Panc1 (cell line): ENCODE measurements around the gene GRIFIN.

Source experiments
- POLR2AphosphoS5 ChIP-seq: IDR thresholded peaks from 2 replicates; pipeline ENCODE4 v1.6.1; 2012; ENCODE audit warnings: mild to moderate bottlenecking, low read depth, low read length, moderate library complexity
- SIN3A ChIP-seq: IDR thresholded peaks from 2 replicates; pipeline ENCODE4 v1.6.1; 2012; ENCODE audit warnings: low read depth, mild to moderate bottlenecking, low read length, moderate library complexity, borderline replicate concordance; ENCODE audit not compliant: insufficient read depth
- TF ChIP-seq, protein P1 (sequence below): fragments of 450-650 bp; IDR thresholded peaks from 2 replicates; pipeline ENCODE4 v1.5.1; 2017; ENCODE audit warnings: mild to moderate bottlenecking

DNA sequence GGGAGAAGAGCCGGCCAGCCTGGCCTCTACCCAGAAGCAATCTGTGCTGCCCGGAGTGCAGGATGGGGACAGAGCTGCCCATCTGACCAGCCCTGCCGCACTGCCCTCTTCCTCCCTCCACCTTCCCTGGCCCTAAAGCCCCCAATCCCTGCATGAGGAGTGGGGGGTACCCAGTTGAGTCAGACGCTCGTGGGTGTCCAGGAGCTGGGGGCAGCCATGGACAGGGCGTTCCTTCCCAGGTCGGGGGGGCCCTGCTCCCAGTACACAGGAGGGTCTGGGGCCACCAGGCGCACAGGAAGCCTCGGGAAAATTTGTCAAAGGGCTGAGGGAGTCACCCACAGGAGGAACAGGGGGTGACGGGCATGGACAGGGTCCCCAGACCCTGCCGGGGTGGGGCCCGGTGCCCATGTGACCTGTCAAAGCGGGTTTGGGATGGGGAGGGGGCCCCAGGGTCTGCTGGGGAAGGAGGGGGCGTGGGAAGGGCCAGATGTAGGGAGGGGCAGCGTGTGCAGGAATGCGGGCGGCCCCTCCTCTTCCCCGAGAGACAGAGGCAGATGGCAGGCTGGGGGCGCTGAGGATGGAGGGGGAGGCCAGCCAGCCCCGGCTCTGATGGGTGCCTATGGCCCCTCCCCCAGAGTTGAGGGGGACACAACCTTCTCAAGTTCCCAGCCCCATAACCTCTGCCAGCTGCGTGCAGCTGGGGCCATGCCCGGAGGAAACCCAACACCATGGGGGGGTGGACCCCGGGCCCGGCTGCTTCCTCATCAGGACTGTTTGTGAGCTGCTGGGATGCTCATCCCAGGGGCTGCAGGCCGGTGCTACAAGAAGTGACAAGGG lies 21.5 kb upstream of the GRIFIN start:
- TF ChIP-seq, protein P1, sequence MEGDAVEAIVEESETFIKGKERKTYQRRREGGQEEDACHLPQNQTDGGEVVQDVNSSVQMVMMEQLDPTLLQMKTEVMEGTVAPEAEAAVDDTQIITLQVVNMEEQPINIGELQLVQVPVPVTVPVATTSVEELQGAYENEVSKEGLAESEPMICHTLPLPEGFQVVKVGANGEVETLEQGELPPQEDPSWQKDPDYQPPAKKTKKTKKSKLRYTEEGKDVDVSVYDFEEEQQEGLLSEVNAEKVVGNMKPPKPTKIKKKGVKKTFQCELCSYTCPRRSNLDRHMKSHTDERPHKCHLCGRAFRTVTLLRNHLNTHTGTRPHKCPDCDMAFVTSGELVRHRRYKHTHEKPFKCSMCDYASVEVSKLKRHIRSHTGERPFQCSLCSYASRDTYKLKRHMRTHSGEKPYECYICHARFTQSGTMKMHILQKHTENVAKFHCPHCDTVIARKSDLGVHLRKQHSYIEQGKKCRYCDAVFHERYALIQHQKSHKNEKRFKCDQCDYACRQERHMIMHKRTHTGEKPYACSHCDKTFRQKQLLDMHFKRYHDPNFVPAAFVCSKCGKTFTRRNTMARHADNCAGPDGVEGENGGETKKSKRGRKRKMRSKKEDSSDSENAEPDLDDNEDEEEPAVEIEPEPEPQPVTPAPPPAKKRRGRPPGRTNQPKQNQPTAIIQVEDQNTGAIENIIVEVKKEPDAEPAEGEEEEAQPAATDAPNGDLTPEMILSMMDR = no peak
- TF ChIP-seq POLR2AphosphoS5 (no peak), SIN3A (no peak)
